ENCODE results near the gene KDM1A. TPM values are rescaled to one million over a fixed set of nuclear protein-coding genes. Genes with fewer than 3 reads are reported as not detected.

KDM1A gene
- total and polyA plus RNA-seq, 4 donors, result 16.4 to 73.0 (median 33.8) TPM

- WGBS, 2 donors, result 98 to 99% methylated on average over 5 of the region's 5 CpGs
- no peak for TF ChIP-seq CTCF (IDR thresholded peaks at IDR 0.05; ENCODE audit: control extremely low read depth, extremely low read depth)
- Histone ChIP-seq H3K36me3 (ENCODE audit: control insufficient read depth in 4 of 4, insufficient read depth in 4 of 4, low read length in 4 of 4) (peaks cover 3 to 10% (median 5%) of the 10 kb centered on the region in 4 donors), H3K9me3 (ENCODE audit: control insufficient read depth in 4 of 4, insufficient read depth in 3 of 4, low read length in 3 of 4) (no peaks in the 10 kb centered on the region), H3K27me3 (ENCODE audit: control insufficient read depth in 3 of 3, insufficient read depth in 3 of 3, low read length in 2 of 3) (no peaks in the 10 kb centered on the region), H3K27ac (ENCODE audit: low read depth in 1 of 2, low read length in 1 of 2) (no peak overlapping the region), H3K9ac (ENCODE audit: insufficient read depth in 1 of 2, low read length in 2 of 2) (no peak overlapping the region), H3K4me3 (no peak overlapping the region), H3K4me1 (ENCODE audit: control insufficient read depth in 5 of 5, insufficient read depth in 5 of 5, low read length in 5 of 5) (peaks cover 2 to 29% (median 17%) of the 10 kb centered on the region in 5 donors)
- ATAC-seq (ENCODE audit: insufficient read depth, low FRiP score) (no peak), DNase-seq (no peak)
Observed at GRCh38 chr1:23110391-23110790, 91.1 kb downstream of the KDM1A start.

DNA sequence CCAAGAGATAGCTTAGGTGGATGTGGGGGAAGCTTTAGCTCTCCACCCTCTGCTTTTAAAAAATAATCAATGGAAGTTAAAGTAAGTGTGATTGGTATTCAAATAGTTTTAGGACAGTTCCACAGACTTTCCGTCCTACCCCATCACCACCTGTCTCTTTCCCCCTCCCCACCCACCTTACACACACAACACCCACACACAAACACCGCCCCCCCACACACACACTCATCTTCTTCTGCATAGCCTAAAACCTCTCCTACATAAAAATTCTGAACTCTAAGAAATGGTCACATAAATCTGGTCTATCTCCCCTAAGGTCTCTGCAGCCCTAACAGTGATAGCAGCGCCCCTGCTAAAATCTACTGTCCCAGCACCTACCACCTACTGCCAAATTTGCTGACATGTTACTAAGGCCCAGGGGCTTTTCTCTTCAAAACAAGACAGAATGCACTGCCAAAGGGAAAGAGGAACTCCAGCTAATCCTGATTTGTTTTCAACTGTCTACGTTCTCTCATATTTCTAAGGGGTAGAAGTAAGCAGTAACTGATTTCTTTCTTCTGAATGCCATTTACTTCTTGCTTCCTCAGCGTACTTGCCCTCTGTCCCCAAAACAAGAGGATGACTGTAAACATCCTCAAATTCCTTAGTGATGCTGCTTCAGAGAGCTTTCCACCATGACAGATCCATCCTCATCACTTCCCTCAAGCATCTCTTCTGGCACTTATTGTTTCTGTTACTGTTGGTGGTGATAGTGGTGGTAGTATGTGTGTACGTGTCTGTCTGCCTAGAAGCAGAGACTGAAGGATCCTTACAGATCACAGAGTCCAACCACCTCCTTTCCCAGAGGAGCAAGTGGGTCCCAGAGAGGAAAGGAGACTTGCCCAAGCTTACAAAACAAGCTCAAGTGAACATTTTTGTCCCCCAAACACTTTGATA lies 92.6 kb downstream of the KDM1A start:
- no peak for ATAC-seq (ENCODE audit: insufficient read depth, low FRiP score)
- no peak overlapping the region for H3K4me3 ChIP-seq
- 68 to 69% methylated on average over 6 of the region's 6 CpGs for WGBS, 2 donors
- H3K27ac ChIP-seq (ENCODE audit: low read depth in 1 of 2, low read length in 1 of 2), result no peak overlapping the region
- no peak for TF ChIP-seq CTCF (IDR thresholded peaks at IDR 0.05; ENCODE audit: control extremely low read depth, extremely low read depth)
- no peaks in the 10 kb centered on the region for H3K27me3 ChIP-seq (ENCODE audit: control insufficient read depth in 3 of 3, insufficient read depth in 3 of 3, low read length in 2 of 3)
- peak in 1 of 3 donors; percentile 31 for DNase-seq
- H3K36me3 ChIP-seq (ENCODE audit: control insufficient read depth in 4 of 4, insufficient read depth in 4 of 4, low read length in 4 of 4), result peaks cover 0 to 6% (median 4%) of the 10 kb centered on the region in 4 donors
- no peaks in the 10 kb centered on the region for H3K9me3 ChIP-seq (ENCODE audit: control insufficient read depth in 4 of 4, insufficient read depth in 3 of 4, low read length in 3 of 4)
- H3K9ac ChIP-seq (ENCODE audit: insufficient read depth in 1 of 2, low read length in 2 of 2), result no peak overlapping the region
- H3K4me1 ChIP-seq (ENCODE audit: control insufficient read depth in 5 of 5, insufficient read depth in 5 of 5, low read length in 5 of 5), result peaks cover 2 to 29% (median 17%) of the 10 kb centered on the region in 5 donors

- H3K36me3 ChIP-seq (ENCODE audit: control insufficient read depth in 4 of 4, insufficient read depth in 4 of 4, low read length in 4 of 4), result no peaks in the 10 kb centered on the region
- DNase-seq (peak in 1 of 3 donors; percentile 31), ATAC-seq (ENCODE audit: insufficient read depth, low FRiP score) (no peak)
- no peak overlapping the region for H3K4me3 ChIP-seq
- WGBS, 2 donors, result 70 to 81% methylated on average over 6 of the region's 6 CpGs
- no peak for TF ChIP-seq CTCF (IDR thresholded peaks at IDR 0.05; ENCODE audit: control extremely low read depth, extremely low read depth)
- no peaks in the 10 kb centered on the region for H3K9me3 ChIP-seq (ENCODE audit: control insufficient read depth in 4 of 4, insufficient read depth in 3 of 4, low read length in 3 of 4)
- no peaks in the 10 kb centered on the region for H3K27me3 ChIP-seq (ENCODE audit: control insufficient read depth in 3 of 3, insufficient read depth in 3 of 3, low read length in 2 of 3)
- peak overlapping the region in 1 of 2 donors; percentile 38 for H3K9ac ChIP-seq (ENCODE audit: insufficient read depth in 1 of 2, low read length in 2 of 2)
- H3K27ac ChIP-seq (ENCODE audit: low read depth in 1 of 2, low read length in 1 of 2), result peak overlapping the region in 1 of 2 donors; percentile 9
- H3K4me1 ChIP-seq (ENCODE audit: control insufficient read depth in 5 of 5, insufficient read depth in 5 of 5, low read length in 5 of 5), result peaks cover 2 to 38% (median 17%) of the 10 kb centered on the region in 5 donors
Observed at GRCh38 chr1:23114424-23115079, 95.3 kb downstream of the KDM1A start.

Data from lung (tissue), 12 donors.